DOHH2 (cell line): Measurements from ENCODE around the gene FNDC5.

ENCODE experiments used
- H3F3A ChIP-seq: fragments of 200-600 bp; sonication (generic), shearing (Covaris generic); 2 replicates; pipeline ENCODE4 v1.6.0; 2016; ENCODE audit warnings: antibody characterized with exemption, mild to moderate bottlenecking; ENCODE audit not compliant: control insufficient read depth, insufficient read depth
- H3K27ac ChIP-seq: fragments of 200-600 bp; sonication (generic); 2 replicates; pipeline ENCODE4 v1.5.1; 2014; ENCODE audit warnings: low read depth, mild to moderate bottlenecking, low read length, moderate library complexity
- H3K27me3 ChIP-seq: fragments of 200-600 bp; sonication (generic); 2 replicates; pipeline ENCODE4 v1.6.1; 2014; ENCODE audit warnings: mild to moderate bottlenecking, low read length, mixed read lengths; ENCODE audit not compliant: control insufficient read depth
- H3K36me3 ChIP-seq: fragments of 200-600 bp; sonication (generic); 2 replicates; pipeline ENCODE4 v1.6.1; 2014; ENCODE audit warnings: mild to moderate bottlenecking, low read length, moderate library complexity, mixed read lengths; ENCODE audit not compliant: control insufficient read depth
- H3K4me1 ChIP-seq: fragments of 200-600 bp; sonication (generic); 2 replicates; pipeline ENCODE4 v1.6.1; 2014; ENCODE audit warnings: mild to moderate bottlenecking, low read length, mixed read lengths; ENCODE audit not compliant: control insufficient read depth
- H3K4me2 ChIP-seq: fragments of 200-600 bp; sonication (generic); 2 replicates; pipeline ENCODE4 v1.6.0; 2014; ENCODE audit warnings: mild to moderate bottlenecking, low read length, moderate library complexity
- H3K4me3 ChIP-seq: fragments of 200-600 bp; sonication (generic); 2 replicates; pipeline ENCODE4 v1.5.1; 2014; ENCODE audit warnings: mild to moderate bottlenecking, low read length, mixed read lengths
- H3K79me2 ChIP-seq: fragments of 200-600 bp; sonication (generic); 2 replicates; pipeline ENCODE4 v1.6.1; 2014; ENCODE audit warnings: mild to moderate bottlenecking, low read length, mixed read lengths; ENCODE audit not compliant: control insufficient read depth
- H3K9me2 ChIP-seq: fragments of 200-600 bp; sonication (generic); replicated peaks from 2 replicates; pipeline ENCODE4 v1.6.1; 2014; ENCODE audit warnings: mild to moderate bottlenecking, low read length, mixed read lengths; ENCODE audit not compliant: control insufficient read depth
- H3K9me3 ChIP-seq: fragments of 200-600 bp; sonication (generic); 2 replicates; pipeline ENCODE4 v1.6.1; 2014; ENCODE audit warnings: antibody characterized with exemption, low read length, mixed read lengths; ENCODE audit not compliant: control insufficient read depth, insufficient read depth
- H4K20me1 ChIP-seq: fragments of 200-600 bp; sonication (generic); 2 replicates; pipeline ENCODE4 v1.6.0; 2014; ENCODE audit warnings: low read depth, mild to moderate bottlenecking, antibody characterized with exemption, low read length, moderate library complexity; ENCODE audit not compliant: control insufficient read depth, insufficient read depth
- EZH2phosphoT487 ChIP-seq: fragments of 200-600 bp; sonication (generic); IDR thresholded peaks from 2 replicates; pipeline ENCODE4 v1.6.1; 2017; ENCODE audit warnings: borderline replicate concordance, mild to moderate bottlenecking, antibody characterized with exemption, low read length, moderate library complexity, mixed read lengths
- TF ChIP-seq, protein P1 (sequence below): fragments of 200-600 bp; sonication (generic); IDR thresholded peaks from one replicate; pipeline ENCODE4 v1.5.1; 2014; ENCODE audit warnings: antibody characterized with exemption, mild to moderate bottlenecking, low read depth, low read length; ENCODE audit not compliant: poor library complexity, severe bottlenecking

Gene FNDC5

DNA sequence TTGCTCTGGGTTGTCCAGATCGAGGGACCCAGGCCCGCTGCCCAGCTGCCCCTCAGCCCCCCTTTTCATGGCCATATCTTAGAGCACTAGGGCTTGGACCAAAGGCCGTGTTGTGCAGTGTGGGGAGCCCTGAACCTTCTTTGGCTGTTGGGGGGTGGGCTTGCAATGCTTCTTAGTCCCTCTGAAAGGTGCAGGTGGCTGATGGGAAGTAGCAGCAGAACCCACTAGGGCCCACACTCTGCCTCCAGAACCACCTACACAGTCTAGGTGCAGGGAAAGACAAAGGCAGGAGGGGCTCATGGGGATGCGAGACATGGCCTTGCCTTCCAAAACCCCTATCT is 13.3 kb upstream of the FNDC5 start:
- no peaks in the 10 kb centered on the region for H3K36me3 ChIP-seq
- no peak overlapping the region for H3K4me3 ChIP-seq
- H3K27me3 ChIP-seq, result peaks cover 12% of the 10 kb centered on the region; the same call in 1 of the 2 replicates
- H3K4me1 ChIP-seq, result no peaks in the 10 kb centered on the region
- no peaks in the 10 kb centered on the region for H3K79me2 ChIP-seq
- H3K27ac ChIP-seq, result no peak overlapping the region
- no peak overlapping the region for H3K4me2 ChIP-seq
- H3K9me2 ChIP-seq, result no peaks in the 10 kb centered on the region
- no peaks in the 10 kb centered on the region for H3F3A ChIP-seq
- no peaks in the 10 kb centered on the region for H3K9me3 ChIP-seq
- TF ChIP-seq, protein P1, sequence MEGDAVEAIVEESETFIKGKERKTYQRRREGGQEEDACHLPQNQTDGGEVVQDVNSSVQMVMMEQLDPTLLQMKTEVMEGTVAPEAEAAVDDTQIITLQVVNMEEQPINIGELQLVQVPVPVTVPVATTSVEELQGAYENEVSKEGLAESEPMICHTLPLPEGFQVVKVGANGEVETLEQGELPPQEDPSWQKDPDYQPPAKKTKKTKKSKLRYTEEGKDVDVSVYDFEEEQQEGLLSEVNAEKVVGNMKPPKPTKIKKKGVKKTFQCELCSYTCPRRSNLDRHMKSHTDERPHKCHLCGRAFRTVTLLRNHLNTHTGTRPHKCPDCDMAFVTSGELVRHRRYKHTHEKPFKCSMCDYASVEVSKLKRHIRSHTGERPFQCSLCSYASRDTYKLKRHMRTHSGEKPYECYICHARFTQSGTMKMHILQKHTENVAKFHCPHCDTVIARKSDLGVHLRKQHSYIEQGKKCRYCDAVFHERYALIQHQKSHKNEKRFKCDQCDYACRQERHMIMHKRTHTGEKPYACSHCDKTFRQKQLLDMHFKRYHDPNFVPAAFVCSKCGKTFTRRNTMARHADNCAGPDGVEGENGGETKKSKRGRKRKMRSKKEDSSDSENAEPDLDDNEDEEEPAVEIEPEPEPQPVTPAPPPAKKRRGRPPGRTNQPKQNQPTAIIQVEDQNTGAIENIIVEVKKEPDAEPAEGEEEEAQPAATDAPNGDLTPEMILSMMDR, result no peak
- no peak for TF ChIP-seq EZH2phosphoT487
- no peaks in the 10 kb centered on the region for H4K20me1 ChIP-seq

DNA sequence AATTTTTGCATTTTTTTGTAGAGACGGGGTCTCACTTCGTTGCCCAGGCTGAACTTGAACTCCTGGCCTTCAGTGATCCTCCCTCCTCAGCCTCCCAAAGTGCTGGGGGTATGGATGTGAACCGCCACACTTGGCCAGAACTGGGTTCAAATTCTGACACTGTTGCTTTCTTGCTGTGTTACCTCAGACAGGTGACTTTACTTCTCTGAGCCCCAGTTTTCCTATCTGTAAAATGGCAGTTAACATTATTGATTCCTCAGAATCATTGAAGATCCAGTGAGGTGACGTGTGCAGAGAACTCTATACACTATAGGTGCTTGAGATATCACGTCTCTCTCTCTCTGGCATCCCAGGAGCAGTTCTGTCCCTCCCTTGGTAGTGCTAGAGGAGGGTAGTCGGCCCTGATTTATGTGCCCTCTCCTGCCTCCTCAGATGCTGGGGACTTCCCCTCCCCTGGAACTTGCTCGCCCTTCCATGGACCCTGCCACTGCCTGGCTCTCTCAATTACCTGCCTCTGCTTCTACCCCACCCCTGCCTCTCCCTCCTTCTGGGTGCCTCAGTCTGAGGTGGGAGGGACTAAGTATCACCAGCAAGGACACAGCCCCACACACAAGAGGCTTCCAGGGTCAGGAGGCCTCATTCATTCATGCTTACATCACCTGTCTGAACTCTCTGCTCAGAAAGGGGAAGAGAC is 12.8 kb upstream of the FNDC5 start:
- no peaks in the 10 kb centered on the region for H3K4me1 ChIP-seq
- no peaks in the 10 kb centered on the region for H3K9me3 ChIP-seq
- TF ChIP-seq, protein P1, result no peak
- TF ChIP-seq EZH2phosphoT487, result no peak
- peaks cover 12% of the 10 kb centered on the region; the same call in 1 of the 2 replicates for H3K27me3 ChIP-seq
- no peaks in the 10 kb centered on the region for H3K36me3 ChIP-seq
- H4K20me1 ChIP-seq, result no peaks in the 10 kb centered on the region
- no peak overlapping the region for H3K4me2 ChIP-seq
- H3K4me3 ChIP-seq, result no peak overlapping the region
- no peaks in the 10 kb centered on the region for H3K79me2 ChIP-seq
- H3K9me2 ChIP-seq, result no peaks in the 10 kb centered on the region
- H3F3A ChIP-seq, result no peaks in the 10 kb centered on the region
- H3K27ac ChIP-seq, result no peak overlapping the region

DNA sequence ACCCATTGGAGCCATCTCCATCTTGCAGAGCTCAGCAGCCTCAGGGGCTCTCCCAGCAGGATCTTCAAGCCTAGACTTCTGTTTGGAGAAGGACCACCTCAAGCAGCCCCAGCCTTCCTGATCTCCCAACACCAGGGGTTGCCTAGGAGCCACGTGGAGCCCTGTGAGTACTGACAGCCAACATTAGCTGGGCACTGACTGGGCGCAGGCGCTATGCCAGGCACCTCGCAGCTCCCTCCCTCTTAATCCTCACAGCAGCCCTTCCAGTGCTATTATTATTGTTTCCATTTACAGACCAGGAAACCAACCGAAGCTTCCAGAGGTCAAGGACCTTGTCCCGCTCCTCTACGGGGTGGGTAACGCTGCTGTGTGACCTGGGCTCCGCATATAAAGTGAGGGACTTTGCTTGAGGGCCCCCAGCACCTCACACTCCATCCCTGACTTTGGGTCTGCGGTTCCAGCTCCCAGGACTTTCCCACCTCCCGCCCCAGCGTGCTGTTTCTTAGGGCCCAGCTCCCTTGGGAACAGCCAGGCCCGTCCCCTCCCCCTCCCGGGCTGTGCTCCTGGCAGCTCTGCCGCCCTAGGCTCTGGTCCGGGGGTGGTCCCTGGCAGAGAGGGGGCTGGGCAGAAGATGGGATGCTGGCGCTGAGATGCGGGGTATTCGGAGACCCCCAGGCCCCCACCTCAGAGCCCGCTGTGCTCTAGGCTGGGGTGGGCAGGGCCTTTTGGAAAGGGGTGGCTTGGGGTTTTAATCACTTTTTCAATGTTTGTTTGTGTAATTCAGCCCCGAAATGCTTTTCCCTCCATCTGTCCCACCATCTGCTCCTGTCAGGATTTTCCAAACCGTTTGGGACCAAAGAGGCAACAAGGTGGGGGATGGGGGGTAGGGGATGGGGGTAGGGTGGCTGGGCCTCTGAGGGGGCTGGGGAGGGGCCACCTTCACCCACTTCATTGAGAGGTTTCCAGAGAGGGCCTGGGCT is 11.4 kb upstream of the FNDC5 start:
- H4K20me1 ChIP-seq, result no peaks in the 10 kb centered on the region
- H3K36me3 ChIP-seq, result no peaks in the 10 kb centered on the region
- H3K79me2 ChIP-seq, result no peaks in the 10 kb centered on the region
- no peaks in the 10 kb centered on the region for H3K9me2 ChIP-seq
- peaks cover 16% of the 10 kb centered on the region; the same call in 1 of the 2 replicates for H3K27me3 ChIP-seq
- H3K9me3 ChIP-seq, result no peaks in the 10 kb centered on the region
- no peaks in the 10 kb centered on the region for H3K4me1 ChIP-seq
- no peaks in the 10 kb centered on the region for H3F3A ChIP-seq
- no peak overlapping the region for H3K4me2 ChIP-seq
- no peak overlapping the region for H3K27ac ChIP-seq
- no peak for TF ChIP-seq EZH2phosphoT487
- TF ChIP-seq, protein P1, result no peak
- H3K4me3 ChIP-seq, result no peak overlapping the region
